CD4-positive, CD25-positive, alpha-beta regulatory T cell (primary cell): ENCODE results near the gene CEP164. TPM values are rescaled to one million over a fixed set of nuclear protein-coding genes. Genes with fewer than 3 reads are reported as not detected.

ENCODE experiments used
- ATAC-seq, 2 donors: fragments of 150-1000 bp; cut with Tn5 transposase; one replicate each; pipeline ENCODE4 v1.10.0; 2021; ENCODE audit warnings: low read depth in 2 of 2, moderate number of reproducible peaks in 2 of 2, moderate library complexity in 1 of 2
- DNase-seq, 3 donors: peaks; one replicate each; pipeline versions ENCODE4 v3.0.0 to v3.0.0-alpha.2; 2012 to 2022; ENCODE audit warnings: mixed read lengths in 1 of 3
- H3K27ac ChIP-seq: one replicate; pipeline ENCODE4 v1.7.0; 2013; ENCODE audit warnings: mild to moderate bottlenecking, low read length; ENCODE audit not compliant: insufficient read depth, poor library complexity, severe bottlenecking
- H3K27me3 ChIP-seq: one replicate; pipeline ENCODE4 v1.7.0; 2013; ENCODE audit warnings: low read length; ENCODE audit not compliant: control insufficient read depth, insufficient read depth
- H3K36me3 ChIP-seq: one replicate; pipeline ENCODE4 v1.7.0; 2013; ENCODE audit warnings: mild to moderate bottlenecking, low read length, moderate library complexity; ENCODE audit not compliant: control insufficient read depth, insufficient read depth
- H3K4me1 ChIP-seq: 2 replicates; pipeline ENCODE4 v1.7.0; 2013; ENCODE audit warnings: mild to moderate bottlenecking, low read length; ENCODE audit not compliant: insufficient read depth, control insufficient read depth, poor library complexity, severe bottlenecking
- H3K4me3 ChIP-seq: one replicate; pipeline ENCODE4 v1.7.0; 2013; ENCODE audit warnings: low read depth, mild to moderate bottlenecking, low read length, moderate library complexity
- H3K9me3 ChIP-seq, 2 experiments: 1 replicate in 1 of 2; 2 replicates in 1 of 2; pipeline ENCODE4 v1.7.0; 2013; ENCODE audit warnings: low read length in 2 of 2, mild to moderate bottlenecking in 1 of 2, moderate library complexity in 1 of 2; ENCODE audit not compliant: control insufficient read depth in 2 of 2
- H3K27ac Mint-ChIP-seq, 3 donors: one replicate each; pipeline ENCODE4 v1.8.0; 2020 to 2022; ENCODE audit warnings: mild to moderate bottlenecking in 3 of 3, mixed read lengths in 3 of 3, moderate library complexity in 2 of 3
- H3K27me3 Mint-ChIP-seq: one replicate; pipeline ENCODE4 v1.8.0; 2022; ENCODE audit warnings: mild to moderate bottlenecking, mixed read lengths
- H3K36me3 Mint-ChIP-seq: one replicate; pipeline ENCODE4 v1.8.0; 2020; ENCODE audit warnings: mixed read lengths
- H3K4me1 Mint-ChIP-seq, 4 donors: one replicate each; pipeline ENCODE4 v1.8.0; 2020 to 2022; ENCODE audit warnings: mixed read lengths in 4 of 4, mild to moderate bottlenecking in 1 of 4
- H3K4me3 Mint-ChIP-seq, 4 donors: one replicate each; pipeline ENCODE4 v1.8.0; 2020 to 2022; ENCODE audit warnings: mild to moderate bottlenecking in 4 of 4, mixed read lengths in 4 of 4, moderate library complexity in 3 of 4
- H3K9me3 Mint-ChIP-seq, 7 donors: one replicate each; pipeline ENCODE4 v1.8.0; 2020 to 2022; ENCODE audit warnings: mixed read lengths in 7 of 7, mild to moderate bottlenecking in 3 of 7, moderate library complexity in 2 of 7
- polyA plus RNA-seq, 4 donors: library from polyadenylated mRNA; unstranded; fragments of 300-500 nt; fragmentation: Illumina TruSeq; gene quantifications; one replicate each; pipeline ENCODE4 v1.2.3, GENCODE V29; 2021
- total RNA-seq: library from RNA; stranded (reverse); gene quantifications from one replicate; pipeline ENCODE4 v1.2.3, GENCODE V29; 2022

The CEP164 gene
- total and polyA plus RNA-seq, 5 donors from 2014 or later = 19.7 to 73.4 (median 21.3) TPM

DNA sequence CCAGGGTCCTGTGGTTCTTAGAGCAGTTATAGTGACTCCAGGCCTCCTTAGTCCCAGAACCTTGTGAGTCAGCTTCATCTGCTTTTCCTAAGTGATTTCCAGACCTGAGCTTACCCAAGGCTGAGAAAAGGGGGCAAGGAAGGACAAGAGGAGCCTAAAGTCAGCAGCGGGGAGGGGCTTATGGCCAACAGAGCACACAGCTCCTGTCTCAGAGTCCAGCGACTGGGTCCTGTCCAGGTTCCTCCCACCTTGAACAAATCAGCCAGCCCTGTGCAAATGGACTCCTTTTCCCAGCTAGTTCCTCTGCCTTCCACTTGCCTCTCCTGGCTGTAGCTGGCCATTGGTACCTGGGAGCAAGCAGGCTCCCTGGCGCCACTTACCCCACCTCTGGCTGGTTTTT lies 22.5 kb upstream of the CEP164 start:
- no peak for DNase-seq
- Histone ChIP-seq H3K4me1 (peaks cover 5% of the 10 kb centered on the region), H3K36me3 (no peaks in the 10 kb centered on the region), H3K9me3 (no peaks in the 10 kb centered on the region), H3K27ac (no peak overlapping the region), H3K4me3 (no peak overlapping the region), H3K27me3 (no peaks in the 10 kb centered on the region)
- Mint-ChIP-seq H3K27ac (no peak overlapping the region), H3K36me3 (peaks cover 6% of the 10 kb centered on the region), H3K27me3 (peaks cover 12% of the 10 kb centered on the region), H3K4me3 (no peak overlapping the region), H3K4me1 (peaks cover 0 to 22% (median 6%) of the 10 kb centered on the region in 4 donors), H3K9me3 (no peaks in the 10 kb centered on the region)
- ATAC-seq = no peak

DNA sequence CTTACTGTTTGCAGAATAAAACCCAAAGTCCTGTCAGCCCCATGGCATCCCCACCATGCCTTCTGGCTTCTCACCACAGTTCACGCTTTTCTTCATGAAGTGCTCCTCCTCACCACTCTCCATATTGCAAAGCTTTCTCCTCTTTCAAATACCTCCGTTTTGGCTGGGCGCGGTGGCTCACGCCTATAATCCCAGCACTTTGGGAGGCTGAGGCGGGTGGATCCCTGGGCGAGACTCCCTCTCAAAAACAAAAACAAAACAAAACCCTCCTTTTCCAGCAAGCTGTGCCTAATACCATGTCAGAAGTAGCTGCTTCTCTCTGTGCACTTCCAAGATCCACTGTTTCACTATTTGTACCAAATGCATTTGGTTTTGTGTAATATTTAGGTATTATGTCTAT lies 18.3 kb upstream of the CEP164 start:
- no peaks in the 10 kb centered on the region for H3K4me1 ChIP-seq
- Mint-ChIP-seq H3K9me3 (no peaks in the 10 kb centered on the region), H3K27me3 (peaks cover 38% of the 10 kb centered on the region), H3K4me1 (peaks cover 0 to 13% (median 3%) of the 10 kb centered on the region in 4 donors), H3K36me3 (peaks cover 6% of the 10 kb centered on the region), H3K4me3 (no peak overlapping the region), H3K27ac (no peak overlapping the region)
- no peaks in the 10 kb centered on the region for H3K36me3 ChIP-seq
- H3K27ac ChIP-seq = no peak overlapping the region
- no peaks in the 10 kb centered on the region for H3K9me3 ChIP-seq
- H3K4me3 ChIP-seq = no peak overlapping the region
- no peaks in the 10 kb centered on the region for H3K27me3 ChIP-seq
- ATAC-seq = no peak
- no peak for DNase-seq

DNA sequence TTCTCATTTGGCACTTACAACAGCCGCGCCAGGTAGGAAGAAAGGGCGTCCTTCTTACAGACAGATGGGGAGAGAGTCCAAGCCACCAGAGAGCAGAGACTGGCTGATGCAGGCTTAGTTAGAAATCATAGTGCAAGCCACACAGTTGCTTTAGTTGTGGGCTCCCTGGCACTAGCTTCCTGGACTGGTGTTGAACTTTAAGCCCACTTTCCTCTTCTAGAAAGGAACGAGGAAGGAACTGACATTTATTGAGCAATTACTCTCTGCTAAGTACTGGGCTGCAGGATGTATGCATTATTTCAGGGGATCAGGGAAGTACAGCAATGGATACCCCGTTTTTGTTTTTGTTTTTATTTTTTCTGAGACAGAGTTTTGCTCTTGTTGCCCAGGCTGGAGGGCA lies 14.6 kb upstream of the CEP164 start:
- H3K4me3 Mint-ChIP-seq = peak overlapping the region in 2 of 4 donors; percentile 51 to 56

DNA sequence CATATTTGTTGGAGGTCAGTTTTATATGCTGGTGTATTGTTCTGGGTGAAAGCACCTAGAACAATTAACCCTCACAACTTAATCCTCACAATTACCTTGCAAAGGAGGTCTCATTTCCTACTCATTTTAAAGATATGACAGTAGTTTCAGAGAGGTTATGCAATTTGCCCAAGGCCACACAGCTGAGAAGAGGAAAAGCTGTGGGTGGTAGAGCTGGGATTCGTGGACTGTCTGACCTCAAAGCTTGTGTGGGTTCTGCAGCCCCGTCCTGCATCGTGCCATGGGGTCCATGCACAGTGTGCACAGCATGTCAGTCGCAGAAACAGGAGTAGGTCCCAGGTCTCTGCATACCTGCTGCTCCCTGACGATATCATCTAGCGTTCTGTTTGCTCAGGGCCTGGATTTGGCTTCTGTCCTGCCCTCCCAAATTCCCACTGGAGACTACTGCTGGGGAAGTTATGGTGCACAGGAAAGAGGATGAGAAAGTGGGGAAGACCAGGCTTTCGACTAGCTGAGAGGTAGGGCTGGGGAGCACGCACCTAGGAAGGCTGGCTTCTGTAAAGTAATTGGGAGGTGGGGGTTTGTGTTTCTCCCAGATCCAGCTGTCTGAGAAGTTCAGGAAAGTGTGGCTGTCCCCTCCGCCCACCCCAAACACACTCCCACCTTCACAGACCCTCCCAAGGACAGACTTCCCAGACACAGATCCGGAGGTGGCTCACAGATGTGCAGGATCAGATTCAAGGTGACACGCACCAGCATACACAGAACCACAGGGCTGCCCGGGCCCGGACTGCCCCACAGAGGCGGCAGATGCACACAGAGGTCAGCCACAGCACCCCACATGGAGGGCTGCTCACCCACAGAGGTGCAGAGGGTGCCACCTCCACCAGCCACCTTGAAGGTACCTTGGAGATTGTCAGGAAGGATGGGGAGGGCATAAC lies 13.6 kb upstream of the CEP164 start:
- H3K4me1 ChIP-seq = peaks cover 17% of the 10 kb centered on the region
- ATAC-seq = no peak
- Mint-ChIP-seq H3K4me1 (peaks cover 4 to 19% (median 10%) of the 10 kb centered on the region in 4 donors), H3K27ac (peak overlapping the region in 1 of 3 donors; percentile 47), H3K27me3 (peaks cover 67% of the 10 kb centered on the region), H3K36me3 (peaks cover under 1% of the 10 kb centered on the region), H3K4me3 (peak overlapping the region; percentile 73 to 88 (median 74)), H3K9me3 (no peaks in the 10 kb centered on the region)
- no peak for DNase-seq
- no peak overlapping the region for H3K4me3 ChIP-seq
- no peak overlapping the region for H3K27ac ChIP-seq
- no peaks in the 10 kb centered on the region for H3K36me3 ChIP-seq
- H3K9me3 ChIP-seq = no peaks in the 10 kb centered on the region
- H3K27me3 ChIP-seq = peaks cover 6% of the 10 kb centered on the region

More for the DNA sequence above, 14.6 kb upstream of the CEP164 start:
- Mint-ChIP-seq H3K9me3 (no peaks in the 10 kb centered on the region), H3K36me3 (peaks cover 5% of the 10 kb centered on the region), H3K4me1 (peaks cover 4 to 24% (median 10%) of the 10 kb centered on the region in 4 donors), H3K27me3 (peaks cover 63% of the 10 kb centered on the region), H3K27ac (no peak overlapping the region)
- H3K27ac ChIP-seq = no peak overlapping the region
- DNase-seq = no peak
- peaks cover 6% of the 10 kb centered on the region for H3K27me3 ChIP-seq
- no peak for ATAC-seq
- H3K4me3 ChIP-seq = no peak overlapping the region
- H3K36me3 ChIP-seq = no peaks in the 10 kb centered on the region
- no peaks in the 10 kb centered on the region for H3K9me3 ChIP-seq
- H3K4me1 ChIP-seq = peaks cover 17% of the 10 kb centered on the region

DNA sequence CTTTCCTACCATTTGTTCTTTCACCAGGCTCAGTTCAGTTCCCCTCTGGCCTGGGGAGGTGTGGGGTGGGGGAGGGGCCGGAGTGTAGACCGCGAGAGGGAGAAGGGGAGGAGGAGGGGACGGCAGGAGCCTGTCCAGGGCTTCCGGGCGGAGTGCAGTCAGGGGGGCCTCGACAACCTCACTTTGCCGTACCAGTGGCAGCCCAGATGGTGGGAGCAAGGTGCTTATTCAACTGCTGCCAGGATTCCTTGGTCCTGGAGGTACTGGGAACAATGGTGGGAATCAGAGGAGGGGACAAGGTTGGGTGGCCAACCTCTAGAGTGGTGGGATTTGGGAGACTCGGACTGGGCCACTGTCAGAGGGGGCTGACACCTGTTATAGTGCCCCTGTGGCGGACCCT lies 12.8 kb upstream of the CEP164 start:
- Histone ChIP-seq H3K4me3 (peak overlapping the region; percentile 18), H3K27me3 (peaks cover 6% of the 10 kb centered on the region), H3K4me1 (peaks cover 17% of the 10 kb centered on the region), H3K27ac (no peak overlapping the region), H3K9me3 (no peaks in the 10 kb centered on the region), H3K36me3 (no peaks in the 10 kb centered on the region)
- DNase-seq (no peak), ATAC-seq (no peak)
- Mint-ChIP-seq H3K27me3 (peaks cover 66% of the 10 kb centered on the region), H3K27ac (peak overlapping the region in 2 of 3 donors; percentile 47 to 71), H3K9me3 (no peaks in the 10 kb centered on the region), H3K4me3 (peak overlapping the region in 3 of 4 donors; percentile 73 to 88 (median 74)), H3K36me3 (no peaks in the 10 kb centered on the region), H3K4me1 (peaks cover 4 to 18% (median 10%) of the 10 kb centered on the region in 4 donors)

DNA sequence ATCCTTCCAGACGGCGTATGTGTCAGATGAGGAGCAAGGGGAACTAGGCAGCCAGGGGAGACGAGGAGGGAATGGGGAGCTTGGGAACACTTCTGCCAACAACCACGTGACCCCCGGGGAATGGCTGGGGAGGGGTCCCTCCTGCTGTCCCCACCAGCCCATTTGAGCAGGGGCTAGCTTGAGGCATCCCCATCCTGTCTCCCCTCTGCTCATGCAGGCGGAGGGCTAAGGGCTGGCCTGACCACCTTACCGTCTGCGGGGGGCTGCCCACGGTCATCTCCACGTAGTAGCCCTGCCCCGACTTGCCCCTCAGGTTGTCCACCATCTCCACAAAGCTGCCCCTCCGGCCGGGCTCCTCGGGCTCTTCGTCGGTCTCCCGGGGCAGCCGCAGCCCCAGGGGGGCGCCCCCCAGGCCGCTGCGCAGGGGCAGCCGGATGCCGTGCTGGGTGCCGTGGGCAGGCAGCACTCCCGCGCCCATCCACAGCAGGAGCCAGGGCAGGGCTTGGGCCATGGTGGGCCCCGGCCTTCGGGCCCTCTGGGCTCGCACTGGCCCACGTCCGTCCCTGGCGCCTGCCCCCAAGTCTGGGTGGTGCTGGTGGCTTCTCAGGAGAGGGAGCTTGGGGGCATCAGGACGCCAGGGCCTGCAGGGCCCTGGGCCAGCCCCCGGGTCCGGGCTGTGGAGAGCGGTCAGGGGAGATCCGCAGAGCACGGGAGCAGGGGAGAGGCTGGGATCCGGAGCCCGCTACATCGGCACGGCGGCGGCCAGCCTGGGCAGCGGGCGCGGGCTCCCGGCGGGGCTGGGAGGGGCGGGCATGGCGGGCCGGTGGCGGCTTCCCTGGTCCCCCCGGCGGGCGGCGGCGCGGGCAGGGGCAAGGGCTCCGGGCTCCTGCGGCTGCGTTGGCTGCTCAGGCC lies 12.1 kb upstream of the CEP164 start:
- peak in 2 of 3 donors; percentile 10 to 17 for DNase-seq
- Mint-ChIP-seq H3K9me3 (no peaks in the 10 kb centered on the region), H3K4me3 (peak overlapping the region; percentile 74 to 90 (median 88)), H3K36me3 (no peaks in the 10 kb centered on the region), H3K27me3 (peaks cover 66% of the 10 kb centered on the region), H3K27ac (peak overlapping the region in 2 of 3 donors; percentile 71 to 72), H3K4me1 (peaks cover 4 to 18% (median 10%) of the 10 kb centered on the region in 4 donors)
- H3K36me3 ChIP-seq = no peaks in the 10 kb centered on the region
- H3K27ac ChIP-seq = no peak overlapping the region
- ATAC-seq = peak; percentile 57 to 64
- H3K27me3 ChIP-seq = peaks cover 6% of the 10 kb centered on the region
- peak overlapping the region; percentile 18 for H3K4me3 ChIP-seq
- peaks cover 17% of the 10 kb centered on the region for H3K4me1 ChIP-seq
- H3K9me3 ChIP-seq = no peaks in the 10 kb centered on the region

DNA sequence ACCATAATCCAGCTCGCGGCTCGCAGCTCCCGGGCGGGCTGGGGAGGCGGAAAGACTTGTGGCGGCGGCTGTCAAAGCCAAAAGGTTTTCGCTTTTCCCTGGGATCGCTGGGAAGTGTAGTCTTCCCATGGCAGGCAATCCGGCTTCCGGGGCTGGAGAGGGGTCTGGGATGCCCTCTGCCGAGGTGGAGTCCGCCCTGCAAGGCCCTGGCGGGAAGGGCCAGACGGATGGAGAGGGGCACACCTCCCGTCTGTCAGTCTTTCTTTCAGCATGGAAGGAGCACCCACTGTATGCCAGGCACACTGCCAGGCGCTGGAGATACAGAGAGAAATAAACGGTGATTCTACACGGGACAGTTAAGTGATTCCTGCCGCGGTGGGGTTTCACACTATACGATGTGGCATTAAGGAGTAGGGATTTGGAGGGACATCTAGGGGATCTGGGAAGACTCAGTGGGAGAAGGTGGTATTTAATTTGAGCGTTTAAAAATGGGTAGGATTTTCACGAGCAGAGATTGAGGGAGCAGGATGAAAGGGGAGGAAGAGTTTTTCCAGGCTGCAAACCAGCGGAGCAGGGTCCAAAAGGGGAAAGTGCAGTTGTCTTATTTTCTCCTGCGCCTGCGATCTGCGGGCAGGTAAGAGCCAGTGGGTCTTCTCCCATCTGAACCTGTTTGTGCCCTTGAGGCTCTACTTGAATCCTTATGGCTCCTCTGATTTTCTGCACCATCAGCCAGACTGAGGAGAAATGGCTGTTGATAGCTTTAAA lies 11.3 kb upstream of the CEP164 start, which contains the start of gene BACE1:
TSS of gene BACE1 (minus strand) at position 60 of the 765 bp plus-strand sequence. CDS start 461 bp downstream, outside the sequence.
- H3K4me3 ChIP-seq = peak within 1 kb of the TSS; percentile 60
- H3K4me1 ChIP-seq = peaks cover 17% of the 10 kb centered on the region
- H3K27ac ChIP-seq = no peak within 1 kb of the TSS
- DNase-seq (peak in 1 of 3 donors; percentile 19), ATAC-seq (peak in 1 of 2 donors; percentile 29)
- H3K36me3 ChIP-seq = no peaks in the 10 kb centered on the region
- peaks cover 4 to 16% (median 10%) of the 10 kb centered on the region in 4 donors for H3K4me1 Mint-ChIP-seq
- H3K27me3 Mint-ChIP-seq = peaks cover 66% of the 10 kb centered on the region
- H3K27me3 ChIP-seq = peaks cover 6% of the 10 kb centered on the region
- no peaks in the 10 kb centered on the region for H3K9me3 Mint-ChIP-seq
- H3K9me3 ChIP-seq = no peaks in the 10 kb centered on the region
- H3K4me3 Mint-ChIP-seq = peak within 1 kb of the TSS; percentile 74 to 90 (median 88)
- peak within 1 kb of the TSS; percentile 48 to 72 (median 71) for H3K27ac Mint-ChIP-seq
- H3K36me3 Mint-ChIP-seq = no peaks in the 10 kb centered on the region
